ENCODE measurements around the gene GRIK3.

The GRIK3 gene

GRCh38 chr1:36966242-36966641 is 68.1 kb downstream of the GRIK3 start:
- TF ChIP-seq CTCF (conservative IDR thresholded peaks at IDR 0.05) (no peak), ZFX (IDR thresholded peaks at IDR 0.05) (no peak)
- no peak overlapping the region for H3K27ac ChIP-seq

- H3K27ac ChIP-seq = no peak overlapping the region
- TF ChIP-seq CTCF (conservative IDR thresholded peaks at IDR 0.05) = no peak
- TF ChIP-seq ZFX (IDR thresholded peaks at IDR 0.05) = no peak
Measured at GRCh38 chr1:36965275-36966159, 68.8 kb downstream of the GRIK3 start.

GRCh38 chr1:36964830-36965229 is 69.5 kb downstream of the GRIK3 start:
- TF ChIP-seq CTCF (conservative IDR thresholded peaks at IDR 0.05) = no peak
- no peak for TF ChIP-seq ZFX (IDR thresholded peaks at IDR 0.05)
- H3K27ac ChIP-seq = no peak overlapping the region

GRCh38 chr1:36963006-36963405 is 71.3 kb downstream of the GRIK3 start:
- TF ChIP-seq ZFX (IDR thresholded peaks at IDR 0.05) = no peak
- no peak for TF ChIP-seq CTCF (conservative IDR thresholded peaks at IDR 0.05)
- H3K27ac ChIP-seq = no peak overlapping the region

- H3K27ac ChIP-seq = no peak overlapping the region
- TF ChIP-seq CTCF (conservative IDR thresholded peaks at IDR 0.05) (no peak), ZFX (IDR thresholded peaks at IDR 0.05) (no peak)
Measured at GRCh38 chr1:36961062-36961615, 73.2 kb downstream of the GRIK3 start.

- H3K27ac ChIP-seq = no peak overlapping the region
- no peak for TF ChIP-seq ZFX (IDR thresholded peaks at IDR 0.05)
- TF ChIP-seq CTCF (conservative IDR thresholded peaks at IDR 0.05) = no peak
Measured at GRCh38 chr1:36956570-36956969, 77.7 kb downstream of the GRIK3 start.

- TF ChIP-seq CTCF (conservative IDR thresholded peaks at IDR 0.05) = no peak
- H3K27ac ChIP-seq = no peak overlapping the region
Measured at GRCh38 chr1:36955016-36955415, 79.3 kb downstream of the GRIK3 start.
